ENCODE results near the gene ZNF641. TPM values are rescaled to one million over a fixed set of nuclear protein-coding genes. Genes with fewer than 3 reads are reported as not detected.

Gene ZNF641
- total RNA-seq, 2 experiments from 2014 or later, result 6.8 to 9.3 TPM

Other genes with a start within 250 kb of the ZNF641 start
- gene SENP1, start 244.8 kb downstream of the ZNF641 start, total RNA-seq, result 10 to 100 TPM; 37.7 to 41.6 TPM
- gene PFKM, start 231.6 kb downstream of the ZNF641 start, total RNA-seq, result 10 to 100 TPM; 55.6 to 56.1 TPM
- 10 to 100 TPM; 31.4 to 33.6 TPM for gene ASB8, start 193.4 kb downstream of the ZNF641 start, total RNA-seq
- under 1 TPM; 0.36 to 0.40 TPM for gene CCDC184, start 167.3 kb downstream of the ZNF641 start, total RNA-seq
- gene OR10AD1, start 147.6 kb downstream of the ZNF641 start, total RNA-seq, result not detected
- not detected for gene ANP32D, start 121.6 kb upstream of the ZNF641 start, total RNA-seq
- not detected for gene C12orf54, start 131.6 kb upstream of the ZNF641 start, total RNA-seq
- not detected for gene OR8S1, start 174.7 kb upstream of the ZNF641 start, total RNA-seq
- gene LALBA, start 219.1 kb upstream of the ZNF641 start, total RNA-seq, result not detected

All from activated CD4-positive, alpha-beta memory T cell treated with anti-CD3 and anti-CD28 coated beads for 36 hours (primary cell).